ENCODE results near the gene SLC45A1. TPM values are rescaled to one million over a fixed set of nuclear protein-coding genes. Genes with fewer than 3 reads are reported as not detected.
A peak's percentile ranks its signal among the peaks of the same experiment; 100 is the strongest.

The SLC45A1 gene
- total RNA-seq, 1 donor from 2014 or later = 2.7 TPM

DNA sequence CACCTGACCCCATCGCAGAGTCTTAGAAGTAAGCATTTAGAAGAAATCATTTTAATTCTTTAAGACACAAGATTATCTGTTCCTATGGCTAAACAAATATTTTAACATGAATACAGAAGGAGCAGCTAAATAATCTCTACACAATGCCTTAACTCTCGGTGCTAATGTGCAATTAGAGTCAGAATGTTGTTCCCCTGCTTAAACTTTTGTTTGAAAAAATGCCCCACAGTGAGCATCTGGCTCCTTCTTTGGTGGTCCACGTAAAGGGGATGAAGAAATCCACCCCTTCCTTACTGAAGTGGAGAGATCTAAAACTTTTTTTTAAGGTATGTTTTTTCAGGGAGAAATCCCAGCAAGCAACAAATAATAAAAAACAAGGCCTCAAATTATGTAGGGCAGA, 55.2 kb downstream of the SLC45A1 start:
- peaks cover 74% of the 10 kb centered on the region for H3K4me1 Mint-ChIP-seq (ENCODE audit: unreplicated experiment)
- DNase-seq (ENCODE audit: extremely low spot score, unreplicated experiment) = no peak
- no peak for TF ChIP-seq CTCF (conservative IDR thresholded peaks at IDR 0.05)
- peak overlapping the region; percentile 71 for H3K27ac Mint-ChIP-seq
- no peaks in the 10 kb centered on the region for H3K9me3 Mint-ChIP-seq
- H3K36me3 Mint-ChIP-seq = peaks cover 14% of the 10 kb centered on the region
- H3K4me3 Mint-ChIP-seq = no peak overlapping the region
- no peaks in the 10 kb centered on the region for H3K27me3 Mint-ChIP-seq

GRCh38 chr1:8373581-8374241, 55.8 kb downstream of the SLC45A1 start:
- peak overlapping the region; percentile 71 for H3K27ac Mint-ChIP-seq
- no peak for DNase-seq (ENCODE audit: extremely low spot score, unreplicated experiment)
- H3K4me1 Mint-ChIP-seq (ENCODE audit: unreplicated experiment) = peaks cover 80% of the 10 kb centered on the region
- H3K27me3 Mint-ChIP-seq = no peaks in the 10 kb centered on the region
- no peaks in the 10 kb centered on the region for H3K9me3 Mint-ChIP-seq
- peaks cover 15% of the 10 kb centered on the region for H3K36me3 Mint-ChIP-seq
- no peak for TF ChIP-seq CTCF (conservative IDR thresholded peaks at IDR 0.05)
- peak overlapping the region; percentile 26 for H3K4me3 Mint-ChIP-seq

DNA sequence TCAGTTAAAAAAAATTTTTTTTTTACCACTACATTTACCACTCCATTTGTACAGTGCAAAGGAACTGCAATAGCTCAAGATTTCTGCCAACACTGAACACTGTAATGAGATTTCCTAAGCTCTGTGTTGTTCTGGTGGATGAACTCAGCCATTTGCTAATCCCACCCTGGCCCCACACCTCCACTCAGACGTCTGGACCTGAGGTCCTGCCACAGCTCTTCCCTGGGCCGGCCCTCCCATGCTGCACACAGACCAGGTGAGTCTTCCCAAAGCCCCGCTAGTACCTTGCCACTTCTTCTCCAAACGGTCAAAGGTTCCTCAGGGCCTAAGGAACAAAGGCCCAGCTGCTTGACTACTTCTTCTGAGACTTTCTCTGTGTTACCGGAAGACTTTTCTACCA, 56.4 kb downstream of the SLC45A1 start:
- Mint-ChIP-seq H3K36me3 (peaks cover 18% of the 10 kb centered on the region), H3K9me3 (no peaks in the 10 kb centered on the region), H3K27me3 (no peaks in the 10 kb centered on the region), H3K4me3 (no peak overlapping the region), H3K27ac (peak overlapping the region; percentile 71), H3K4me1 (ENCODE audit: unreplicated experiment) (peaks cover 81% of the 10 kb centered on the region)
- TF ChIP-seq CTCF (conservative IDR thresholded peaks at IDR 0.05) = no peak
- no peak for DNase-seq (ENCODE audit: extremely low spot score, unreplicated experiment)

- H3K27ac Mint-ChIP-seq = peak overlapping the region; percentile 65
- TF ChIP-seq CTCF (conservative IDR thresholded peaks at IDR 0.05) = peak; percentile 62
- H3K27me3 Mint-ChIP-seq = no peaks in the 10 kb centered on the region
- peaks cover 18% of the 10 kb centered on the region for H3K36me3 Mint-ChIP-seq
- DNase-seq (ENCODE audit: extremely low spot score, unreplicated experiment) = no peak
- peak overlapping the region; percentile 30 for H3K4me3 Mint-ChIP-seq
- H3K4me1 Mint-ChIP-seq (ENCODE audit: unreplicated experiment) = peaks cover 79% of the 10 kb centered on the region
- H3K9me3 Mint-ChIP-seq = no peaks in the 10 kb centered on the region
These were observed 56.9 kb downstream of the SLC45A1 start for GRCh38 chr1:8374812-8375211.

- Mint-ChIP-seq H3K36me3 (peaks cover 20% of the 10 kb centered on the region), H3K27me3 (no peaks in the 10 kb centered on the region), H3K4me3 (no peak overlapping the region), H3K4me1 (ENCODE audit: unreplicated experiment) (peaks cover 69% of the 10 kb centered on the region), H3K9me3 (no peaks in the 10 kb centered on the region), H3K27ac (no peak overlapping the region)
- no peak for TF ChIP-seq CTCF (conservative IDR thresholded peaks at IDR 0.05)
- no peak for DNase-seq (ENCODE audit: extremely low spot score, unreplicated experiment)
These were observed 58.5 kb downstream of the SLC45A1 start for GRCh38 chr1:8376358-8376840.

Measured in type B pancreatic cell (in vitro differentiated cells).